ENCODE measurements around the gene SCMH1.

Gene SCMH1

GRCh38 chr1:41033272-41033671 is 208.8 kb downstream of the SCMH1 start:
- in situ Hi-C loops (cut with MboI; ENCODE audit: low sequenced_read_pairs) = no loop called here

GRCh38 chr1:41032147-41032546 is 210.0 kb downstream of the SCMH1 start:
- in situ Hi-C loops (cut with MboI; ENCODE audit: low sequenced_read_pairs) = no loop called here

- in situ Hi-C loops (cut with MboI; ENCODE audit: low sequenced_read_pairs) = no loop called here
Measured at GRCh38 chr1:41030872-41031616, 211.1 kb downstream of the SCMH1 start.

GRCh38 chr1:41028034-41028642 is 214.0 kb downstream of the SCMH1 start:
- in situ Hi-C loops (cut with MboI; ENCODE audit: low sequenced_read_pairs) = no loop called here

- in situ Hi-C loops (cut with MboI; ENCODE audit: low sequenced_read_pairs) = no loop called here
Measured at GRCh38 chr1:41025979-41026819, 215.9 kb downstream of the SCMH1 start.

GRCh38 chr1:41024953-41025352 is 217.2 kb downstream of the SCMH1 start:
- in situ Hi-C loops (cut with MboI; ENCODE audit: low sequenced_read_pairs) = no loop called here

GRCh38 chr1:41023279-41023990 is 218.7 kb downstream of the SCMH1 start:
- in situ Hi-C loops (cut with MboI; ENCODE audit: low sequenced_read_pairs) = no loop called here

- in situ Hi-C loops (cut with MboI; ENCODE audit: low sequenced_read_pairs) = no loop called here
Measured at GRCh38 chr1:41022424-41022823, 219.7 kb downstream of the SCMH1 start.

- in situ Hi-C loops (cut with MboI; ENCODE audit: low sequenced_read_pairs) = no loop called here
Measured at GRCh38 chr1:41021526-41022308, 220.4 kb downstream of the SCMH1 start, which contains the start of gene SLFNL1. Gene SLFNL1 (minus strand): TSS chr1:41021725. CDS start chr1:41020660, 1,065 bp downstream.

- in situ Hi-C loops (cut with MboI; ENCODE audit: low sequenced_read_pairs) = no loop called here
Measured at GRCh38 chr1:41020654-41021053, 221.5 kb downstream of the SCMH1 start.

- in situ Hi-C loops (cut with MboI; ENCODE audit: low sequenced_read_pairs) = no loop called here
Measured at GRCh38 chr1:41020109-41020576, 222.0 kb downstream of the SCMH1 start.

GRCh38 chr1:41019353-41019745 is 222.8 kb downstream of the SCMH1 start:
- in situ Hi-C loops (cut with MboI; ENCODE audit: low sequenced_read_pairs) = no loop called here

GRCh38 chr1:41018018-41018410 is 224.1 kb downstream of the SCMH1 start:
- in situ Hi-C loops (cut with MboI; ENCODE audit: low sequenced_read_pairs) = no loop called here

- in situ Hi-C loops (cut with MboI; ENCODE audit: low sequenced_read_pairs) = no loop called here
Measured at GRCh38 chr1:41017141-41018017, 224.7 kb downstream of the SCMH1 start.

GRCh38 chr1:41015897-41016470 is 226.1 kb downstream of the SCMH1 start:
- in situ Hi-C loops (cut with MboI; ENCODE audit: low sequenced_read_pairs) = no loop called here

GRCh38 chr1:41015281-41015896 is 226.7 kb downstream of the SCMH1 start:
- in situ Hi-C loops (cut with MboI; ENCODE audit: low sequenced_read_pairs) = no loop called here

- in situ Hi-C loops (cut with MboI; ENCODE audit: low sequenced_read_pairs) = no loop called here
Measured at GRCh38 chr1:41014871-41015270, 227.2 kb downstream of the SCMH1 start.

GRCh38 chr1:41013796-41014195 is 228.3 kb downstream of the SCMH1 start:
- in situ Hi-C loops (cut with MboI; ENCODE audit: low sequenced_read_pairs) = no loop called here

Measured in HL-60/S4 treated with phorbol 12-myristate 13-acetate at 8.2 ng/mL for 4 days and 3 days (cell line).